ENCODE data around the gene ANKRD33.

Gene ANKRD33

GRCh38 chr12:51873251-51873994 is 14.5 kb upstream of the ANKRD33 start:
- H3K27ac ChIP-seq, result no peak overlapping the region
- TF ChIP-seq CTCF (conservative IDR thresholded peaks at IDR 0.05), result no peak

- TF ChIP-seq CTCF (conservative IDR thresholded peaks at IDR 0.05), result no peak
- no peak overlapping the region; the same call in 1 of the 2 replicates for H3K27ac ChIP-seq
Measured at GRCh38 chr12:51874000-51874399, 13.9 kb upstream of the ANKRD33 start.

- no peak overlapping the region; the same call in 1 of the 2 replicates for H3K27ac ChIP-seq
- TF ChIP-seq CTCF (conservative IDR thresholded peaks at IDR 0.05), result no peak
Measured at GRCh38 chr12:51874486-51874885, 13.4 kb upstream of the ANKRD33 start.

GRCh38 chr12:51879102-51879501 is 8.8 kb upstream of the ANKRD33 start:
- no peak for TF ChIP-seq CTCF (conservative IDR thresholded peaks at IDR 0.05)
- H3K27ac ChIP-seq, result no peak overlapping the region

GRCh38 chr12:51883295-51883694 is 4.6 kb upstream of the ANKRD33 start:
- peak overlapping the region; percentile 1; the same call in 1 of the 2 replicates for H3K27ac ChIP-seq
- no peak for TF ChIP-seq CTCF (conservative IDR thresholded peaks at IDR 0.05)

- no peak overlapping the region for H3K27ac ChIP-seq
- TF ChIP-seq CTCF (conservative IDR thresholded peaks at IDR 0.05), result no peak
Measured at GRCh38 chr12:51883998-51884675, 3.8 kb upstream of the ANKRD33 start.

GRCh38 chr12:51884676-51885229 is 3.1 kb upstream of the ANKRD33 start:
- no peak overlapping the region; the same call in 1 of the 2 replicates for H3K27ac ChIP-seq
- no peak for TF ChIP-seq CTCF (conservative IDR thresholded peaks at IDR 0.05)

- peak overlapping the region; percentile 14; the same call in 1 of the 2 replicates for H3K27ac ChIP-seq
Measured at GRCh38 chr12:51885294-51886020, 2.4 kb upstream of the ANKRD33 start.

All from VCaP (cell line).